Vagina (tissue), 2 donors: ENCODE data around the gene GTF3C2.

Source experiments
- POLR2A ChIP-seq, 2 donors: fragments of 450-650 bp; IDR thresholded peaks; one replicate each; pipeline ENCODE4 v1.6.1; 2017; ENCODE audit warnings: antibody characterized with exemption in 2 of 2, mild to moderate bottlenecking in 2 of 2, moderate library complexity in 2 of 2
- POLR2AphosphoS5 ChIP-seq, 2 donors: sonication (generic); formaldehyde crosslinking; IDR thresholded peaks; one replicate each; pipeline ENCODE4 v1.9.0; 2017; ENCODE audit warnings: antibody characterized with exemption in 2 of 2, mild to moderate bottlenecking in 2 of 2, low read depth in 1 of 2; ENCODE audit not compliant: insufficient read depth in 1 of 2
- TF ChIP-seq, protein P1 (sequence below), 3 experiments: fragments of 450-650 bp in 2 of 3; fragments of 200-600 bp in 1 of 3; sonication (generic) in 1 of 3; IDR thresholded peaks; one replicate each; pipeline ENCODE4 v1.5.1; 2017 to 2019; ENCODE audit warnings: antibody characterized with exemption in 3 of 3, mild to moderate bottlenecking in 2 of 3, moderate library complexity in 2 of 3

DNA sequence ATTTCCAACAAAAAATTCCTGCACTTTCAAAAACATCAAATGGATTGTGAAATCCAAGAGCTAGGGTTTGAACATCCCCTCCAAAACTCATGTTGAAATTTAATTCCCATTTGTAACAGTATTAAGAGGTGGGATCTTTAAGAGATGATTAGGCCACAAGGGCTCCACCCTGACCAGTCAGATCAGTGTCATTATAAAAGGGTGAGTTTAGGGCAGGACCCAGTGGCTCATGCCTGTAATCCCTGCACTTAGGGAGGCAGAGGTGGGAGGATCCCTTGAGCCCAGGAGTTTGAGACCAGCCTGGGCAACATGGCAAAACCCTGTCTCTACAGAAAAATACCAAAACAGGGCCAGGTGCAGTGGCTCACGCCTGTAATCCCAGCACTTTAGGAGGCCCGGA lies 8.9 kb downstream of the GTF3C2 start:
- TF ChIP-seq, protein P1, sequence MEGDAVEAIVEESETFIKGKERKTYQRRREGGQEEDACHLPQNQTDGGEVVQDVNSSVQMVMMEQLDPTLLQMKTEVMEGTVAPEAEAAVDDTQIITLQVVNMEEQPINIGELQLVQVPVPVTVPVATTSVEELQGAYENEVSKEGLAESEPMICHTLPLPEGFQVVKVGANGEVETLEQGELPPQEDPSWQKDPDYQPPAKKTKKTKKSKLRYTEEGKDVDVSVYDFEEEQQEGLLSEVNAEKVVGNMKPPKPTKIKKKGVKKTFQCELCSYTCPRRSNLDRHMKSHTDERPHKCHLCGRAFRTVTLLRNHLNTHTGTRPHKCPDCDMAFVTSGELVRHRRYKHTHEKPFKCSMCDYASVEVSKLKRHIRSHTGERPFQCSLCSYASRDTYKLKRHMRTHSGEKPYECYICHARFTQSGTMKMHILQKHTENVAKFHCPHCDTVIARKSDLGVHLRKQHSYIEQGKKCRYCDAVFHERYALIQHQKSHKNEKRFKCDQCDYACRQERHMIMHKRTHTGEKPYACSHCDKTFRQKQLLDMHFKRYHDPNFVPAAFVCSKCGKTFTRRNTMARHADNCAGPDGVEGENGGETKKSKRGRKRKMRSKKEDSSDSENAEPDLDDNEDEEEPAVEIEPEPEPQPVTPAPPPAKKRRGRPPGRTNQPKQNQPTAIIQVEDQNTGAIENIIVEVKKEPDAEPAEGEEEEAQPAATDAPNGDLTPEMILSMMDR (IDR thresholded peaks at IDR 0.05), result no peak
- TF ChIP-seq POLR2A (IDR thresholded peaks at IDR 0.05) (no peak), POLR2AphosphoS5 (IDR thresholded peaks at IDR 0.05; ENCODE audit: insufficient read depth in 1 of 2, low read depth in 1 of 2) (no peak)
